ENCODE results near the gene HASPIN. TPM values are rescaled to one million over a fixed set of nuclear protein-coding genes. Genes with fewer than 3 reads are reported as not detected.

HASPIN gene
- polyA plus RNA-seq, 3 donors: 0.05 TPM; not detected in 2

DNA sequence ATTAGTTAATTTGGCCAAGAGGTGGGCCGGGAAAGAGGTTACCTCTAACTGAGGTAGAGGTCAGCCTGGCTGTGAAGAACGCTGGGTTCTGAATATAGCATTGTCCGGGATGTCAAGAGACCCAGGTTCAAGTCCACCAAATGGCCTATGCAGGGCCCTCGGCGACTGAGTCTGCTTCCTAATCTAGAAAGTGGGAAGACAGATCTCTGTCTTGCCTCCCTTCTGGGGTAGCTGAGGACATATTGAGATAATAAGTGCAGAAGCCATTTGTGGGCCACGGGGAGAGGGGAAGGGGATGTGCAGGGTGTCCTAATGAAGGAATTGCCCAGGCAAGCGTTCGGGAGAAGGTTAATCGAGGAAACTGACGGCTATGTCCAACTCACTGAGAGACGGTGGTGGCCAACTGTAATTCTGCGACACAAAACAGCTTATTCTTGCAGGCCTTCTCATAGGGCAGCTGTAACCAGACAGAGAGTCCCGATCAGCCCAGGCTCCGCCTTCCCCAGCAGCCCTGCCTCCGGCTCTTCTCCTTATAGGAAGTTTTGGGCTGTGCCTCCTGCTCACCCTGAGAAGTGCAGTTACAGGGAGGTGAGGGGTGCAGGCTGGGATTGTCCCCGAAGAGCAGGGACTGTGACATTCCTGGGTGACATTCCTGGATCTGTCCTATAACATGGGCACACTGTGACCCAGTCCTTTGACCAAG is 15.9 kb downstream of the HASPIN start:
- no peak overlapping the region for H3K4me3 Mint-ChIP-seq

GRCh38 chr17:3740611-3741073 is 16.9 kb downstream of the HASPIN start:
- Histone ChIP-seq H3K4me3 (replicated peaks in 1 of 3; ENCODE audit: low read depth in 2 of 3, low read length in 3 of 3) (no peak overlapping the region), H3K4me1 (ENCODE audit: control insufficient read depth in 1 of 2, insufficient read depth in 2 of 2, low read length in 2 of 2) (peaks cover 18 to 22% of the 10 kb centered on the region in 2 donors), H3K27ac (ENCODE audit: low read depth in 1 of 2, low read length in 2 of 2) (peak overlapping the region; percentile 28 to 47), H3K36me3 (replicated peaks in 1 of 2; ENCODE audit: control insufficient read depth in 1 of 2, insufficient read depth in 2 of 2, low read length in 2 of 2) (no peaks in the 10 kb centered on the region), H2AFZ (ENCODE audit: insufficient read depth, low read depth, low read length, poor library complexity, severe bottlenecking) (peak overlapping the region; percentile 21), H3K79me2 (ENCODE audit: insufficient read depth, low read length) (no peaks in the 10 kb centered on the region), H3K27me3 (ENCODE audit: control insufficient read depth in 2 of 2, insufficient read depth in 2 of 2, low read length in 2 of 2) (no peaks in the 10 kb centered on the region), H3K9me3 (replicated peaks in 1 of 2; ENCODE audit: control insufficient read depth in 1 of 2, insufficient read depth in 1 of 2, low read length in 2 of 2) (no peaks in the 10 kb centered on the region), H4K20me1 (ENCODE audit: insufficient read depth, low read length) (no peaks in the 10 kb centered on the region), H3K9ac (ENCODE audit: insufficient read depth, low read length, poor library complexity, severe bottlenecking) (no peak overlapping the region), H3K4me2 (replicated peaks; ENCODE audit: extremely low read depth, low read length, poor library complexity, severe bottlenecking) (no peak overlapping the region)
- Mint-ChIP-seq H3K27me3 (ENCODE audit: low read depth in 3 of 3) (peaks cover 2 to 6% (median 3%) of the 10 kb centered on the region in 3 donors), H3K9me3 (peaks cover 0 to 7% (median 4%) of the 10 kb centered on the region in 7 donors), H3K4me1 (peaks cover 23% of the 10 kb centered on the region), H3K4me3 (peak overlapping the region; percentile 15 to 27), H3K36me3 (no peaks in the 10 kb centered on the region), H3K27ac (peak overlapping the region; percentile 66 to 93 (median 82))
- peak; percentile 77 to 91 (median 83) for DNase-seq
- 16% methylated on average over 5 of the region's 14 CpGs for WGBS (ENCODE audit: insufficient coverage)
- intact Hi-C loops (cut with micrococcal nuclease): no loop called here
- no peak for TF ChIP-seq CTCF (IDR thresholded peaks at IDR 0.05)

More for the DNA sequence above, 15.9 kb downstream of the HASPIN start:
- Mint-ChIP-seq H3K4me1 (peaks cover 23% of the 10 kb centered on the region), H3K27ac (peak overlapping the region in 5 of 7 donors; percentile 16 to 78 (median 66)), H3K9me3 (peaks cover 0 to 7% (median 4%) of the 10 kb centered on the region in 7 donors), H3K27me3 (ENCODE audit: low read depth in 3 of 3) (peaks cover 2 to 6% (median 3%) of the 10 kb centered on the region in 3 donors), H3K36me3 (no peaks in the 10 kb centered on the region)
- H3K9me3 ChIP-seq (replicated peaks in 1 of 2; ENCODE audit: control insufficient read depth in 1 of 2, insufficient read depth in 1 of 2, low read length in 2 of 2): no peaks in the 10 kb centered on the region
- H3K27ac ChIP-seq (ENCODE audit: low read depth in 1 of 2, low read length in 2 of 2): no peak overlapping the region
- H3K4me2 ChIP-seq (replicated peaks; ENCODE audit: extremely low read depth, low read length, poor library complexity, severe bottlenecking): no peak overlapping the region
- H3K79me2 ChIP-seq (ENCODE audit: insufficient read depth, low read length): no peaks in the 10 kb centered on the region
- peaks cover 18 to 22% of the 10 kb centered on the region in 2 donors for H3K4me1 ChIP-seq (ENCODE audit: control insufficient read depth in 1 of 2, insufficient read depth in 2 of 2, low read length in 2 of 2)
- intact Hi-C loops (cut with micrococcal nuclease): loop anchor here in 1 of 2 donors (10.0 kb wide), 1 partner anchor 265 kb away; no protein-coding TSS in a partner anchor
- no peaks in the 10 kb centered on the region for H4K20me1 ChIP-seq (ENCODE audit: insufficient read depth, low read length)
- TF ChIP-seq CTCF (IDR thresholded peaks at IDR 0.05): no peak
- no peak for DNase-seq
- 96% methylated on average over 13 of the region's 16 CpGs for WGBS (ENCODE audit: insufficient coverage)
- H3K9ac ChIP-seq (ENCODE audit: insufficient read depth, low read length, poor library complexity, severe bottlenecking): no peak overlapping the region
- H2AFZ ChIP-seq (ENCODE audit: insufficient read depth, low read depth, low read length, poor library complexity, severe bottlenecking): no peak overlapping the region
- H3K27me3 ChIP-seq (ENCODE audit: control insufficient read depth in 2 of 2, insufficient read depth in 2 of 2, low read length in 2 of 2): no peaks in the 10 kb centered on the region
- H3K4me3 ChIP-seq (replicated peaks in 1 of 3; ENCODE audit: low read depth in 2 of 3, low read length in 3 of 3): no peak overlapping the region
- no peaks in the 10 kb centered on the region for H3K36me3 ChIP-seq (replicated peaks in 1 of 2; ENCODE audit: control insufficient read depth in 1 of 2, insufficient read depth in 2 of 2, low read length in 2 of 2)

Data from CD14-positive monocyte (primary cell).